NCI-H187 treated with DMSO at 0.1 percent for 48 hours (cell line): ENCODE results near the gene YJEFN3.
A peak's percentile ranks its signal among the peaks of the same experiment; 100 is the strongest.

Experiments used
- DNase-seq: peaks from one replicate; lab custom pipeline; 2025; lab: John Stamatoyannopoulos, UW

Gene YJEFN3

DNA sequence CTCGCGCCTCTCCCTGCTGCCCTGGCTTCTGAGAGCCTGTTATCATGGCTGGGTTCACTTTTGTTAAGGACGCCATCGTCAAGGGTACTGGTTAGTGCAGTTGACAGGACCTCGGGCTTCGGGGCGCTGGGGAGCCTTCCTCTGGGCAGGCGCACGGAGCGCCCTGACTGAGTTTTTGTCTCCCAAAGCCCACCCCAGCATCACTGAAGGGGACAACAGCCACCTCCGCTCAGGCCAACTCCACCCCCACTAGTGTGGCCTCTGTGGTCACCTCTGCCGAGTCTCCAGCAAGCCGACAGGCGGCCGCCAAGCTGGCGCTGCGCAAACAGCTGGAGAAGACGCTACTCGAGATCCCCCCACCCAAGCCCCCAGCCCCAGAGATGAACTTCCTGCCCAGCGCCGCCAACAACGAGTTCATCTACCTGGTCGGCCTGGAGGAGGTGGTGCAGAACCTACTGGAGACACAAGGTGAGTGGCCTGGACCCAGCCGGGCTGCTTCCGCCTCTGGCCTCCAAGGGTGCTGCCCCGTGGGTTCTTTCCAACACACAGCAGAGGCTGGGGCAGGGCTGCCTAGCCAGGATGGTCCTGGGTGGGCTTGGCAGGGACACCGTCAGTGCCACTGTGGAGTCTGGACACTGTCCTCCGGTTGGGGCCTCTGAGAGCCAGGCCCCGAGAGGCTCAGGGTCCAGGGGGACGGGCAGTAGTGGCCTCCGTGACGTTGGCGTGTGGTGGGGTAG, 30.3 kb upstream of the YJEFN3 start:
- no peak for DNase-seq

GRCh38 chr19:19499272-19499995, 29.3 kb upstream of the YJEFN3 start:
- no peak for DNase-seq

DNA sequence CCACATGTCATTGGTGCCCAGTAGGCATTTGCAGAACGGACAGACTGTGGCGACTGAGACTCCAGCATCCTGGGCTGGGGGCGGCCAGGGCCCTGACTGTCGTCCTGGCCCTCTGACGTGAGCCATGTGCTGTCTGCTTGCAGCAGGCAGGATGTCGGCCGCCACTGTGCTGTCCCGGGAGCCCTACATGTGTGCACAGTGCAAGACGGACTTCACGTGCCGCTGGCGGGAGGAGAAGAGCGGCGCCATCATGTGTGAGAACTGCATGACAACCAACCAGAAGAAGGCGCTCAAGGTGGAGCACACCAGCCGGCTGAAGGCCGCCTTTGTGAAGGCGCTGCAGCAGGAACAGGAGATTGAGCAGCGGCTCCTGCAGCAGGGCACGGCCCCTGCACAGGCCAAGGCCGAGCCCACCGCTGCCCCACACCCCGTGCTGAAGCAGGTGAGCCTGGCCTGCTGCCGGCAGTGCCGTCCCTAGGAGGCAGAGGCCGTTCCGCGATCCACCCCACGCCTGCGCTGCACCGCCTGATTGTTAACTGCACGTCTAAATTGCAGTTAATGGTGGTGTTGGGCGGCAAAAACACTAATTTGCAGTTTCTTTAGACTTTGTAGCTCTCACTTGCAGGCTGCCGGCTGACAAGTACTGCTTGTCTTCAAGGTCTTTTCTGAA, 27.6 kb upstream of the YJEFN3 start:
- DNase-seq = no peak

- DNase-seq = no peak
Measured at GRCh38 chr19:19501798-19502197, 26.9 kb upstream of the YJEFN3 start.

- no peak for DNase-seq
Measured at GRCh38 chr19:19502281-19502680, 26.4 kb upstream of the YJEFN3 start.

GRCh38 chr19:19502808-19503602, 25.7 kb upstream of the YJEFN3 start:
- DNase-seq = no peak

GRCh38 chr19:19504754-19505668, 23.7 kb upstream of the YJEFN3 start:
- no peak for DNase-seq

DNA sequence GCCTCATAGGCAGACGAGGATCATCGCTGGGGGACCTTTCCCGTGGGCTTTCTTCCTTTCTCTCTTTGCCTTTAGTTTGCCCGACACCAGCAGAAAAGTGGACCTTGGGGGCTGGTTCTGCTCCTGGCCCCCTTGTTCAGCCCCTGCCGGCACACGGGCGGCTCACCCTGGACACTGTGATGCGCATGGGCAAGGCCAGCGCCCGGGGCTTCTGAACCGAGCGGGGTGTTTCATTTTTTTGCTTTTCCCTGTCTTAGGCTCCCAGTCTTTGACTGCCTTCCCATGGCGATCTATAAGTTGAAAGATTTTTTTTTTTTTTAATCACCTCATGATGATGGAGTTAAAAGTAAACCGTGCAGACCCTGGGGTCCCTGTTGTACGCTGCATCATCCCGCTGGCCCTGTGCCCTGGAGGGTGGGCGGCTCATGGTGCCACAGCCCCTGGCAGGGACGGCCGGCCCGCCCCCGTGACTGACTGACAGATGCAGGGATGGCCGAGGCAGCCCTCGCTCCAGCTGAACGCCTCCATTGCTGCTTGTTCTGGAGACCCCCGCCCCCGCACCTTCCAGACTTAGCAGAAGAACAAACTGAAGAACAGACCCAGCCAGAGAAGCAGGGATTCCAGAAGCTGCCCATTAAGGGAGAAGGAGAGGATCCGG, 22.9 kb upstream of the YJEFN3 start:
- DNase-seq = no peak

DNA sequence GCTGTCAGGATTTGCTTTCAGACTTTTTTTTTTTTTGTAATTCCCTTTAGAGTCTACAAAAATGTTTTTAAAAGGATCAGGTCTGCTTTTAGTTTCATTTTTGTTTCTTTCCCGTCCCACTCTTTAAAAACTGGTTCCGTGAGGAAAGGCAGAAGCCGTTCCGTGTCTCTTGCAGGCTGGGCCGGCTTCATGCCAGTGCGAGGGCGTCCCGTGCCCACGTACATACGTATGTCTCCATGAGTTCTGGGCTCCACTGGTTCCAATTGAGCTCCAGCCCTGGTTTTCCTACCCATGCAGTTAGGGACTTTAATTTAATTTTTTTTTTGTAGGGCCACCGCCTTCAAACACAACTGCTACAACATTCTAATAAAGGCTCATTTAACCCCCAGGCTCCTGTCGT, 22.1 kb upstream of the YJEFN3 start:
- no peak for DNase-seq

DNA sequence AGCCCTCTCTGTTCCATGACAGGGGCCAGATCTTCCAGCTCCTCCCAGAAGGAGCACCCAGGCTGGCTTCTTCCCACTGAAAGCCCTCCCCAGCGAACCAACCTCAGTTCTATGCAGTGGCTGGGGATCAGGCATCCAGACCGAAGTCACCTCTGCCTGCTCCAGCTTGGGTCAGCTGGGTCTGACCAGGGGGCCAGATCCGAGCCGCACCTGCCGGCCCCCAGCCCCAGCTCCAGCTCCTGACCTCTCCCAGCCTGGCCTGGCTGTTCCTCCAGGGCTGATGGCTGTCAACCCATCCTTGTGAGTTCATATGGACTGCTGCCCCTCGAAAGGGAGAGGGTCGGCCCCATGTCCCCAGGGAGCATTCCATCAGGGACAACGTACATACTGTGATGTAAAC, 21.4 kb upstream of the YJEFN3 start:
- no peak for DNase-seq

DNA sequence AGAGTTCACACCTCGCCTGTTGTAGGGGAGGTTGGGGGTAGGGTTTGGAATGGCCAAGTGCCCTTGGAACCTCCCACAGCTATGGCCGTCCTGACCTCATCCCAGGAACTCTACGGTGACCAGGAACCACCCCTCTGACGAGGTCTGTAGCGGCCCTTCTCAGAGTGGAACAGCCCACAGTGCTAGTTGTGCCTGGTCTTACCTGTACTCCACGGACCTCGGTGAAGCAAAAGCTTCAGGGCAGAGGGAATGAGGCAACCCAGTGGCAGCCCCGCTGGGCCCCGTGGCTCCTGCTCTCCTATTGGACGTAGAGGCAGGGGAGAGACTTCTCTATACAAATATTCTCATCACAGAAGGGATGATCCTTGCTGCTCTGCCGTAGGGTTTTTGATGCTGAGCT, 20.5 kb upstream of the YJEFN3 start:
- no peak for DNase-seq

- no peak for DNase-seq
Measured at GRCh38 chr19:19510432-19510831, 18.3 kb upstream of the YJEFN3 start.

GRCh38 chr19:19513682-19514081, 15.0 kb upstream of the YJEFN3 start:
- no peak for DNase-seq

- DNase-seq = no peak
Measured at GRCh38 chr19:19514215-19514657, 14.5 kb upstream of the YJEFN3 start.

GRCh38 chr19:19514881-19515641, 13.7 kb upstream of the YJEFN3 start, which contains the start of gene TSSK6:
TSS of gene TSSK6 (minus strand) at chr19:19515548. CDS start at chr19:19515427, 121 bp downstream.
- no peak for DNase-seq

DNA sequence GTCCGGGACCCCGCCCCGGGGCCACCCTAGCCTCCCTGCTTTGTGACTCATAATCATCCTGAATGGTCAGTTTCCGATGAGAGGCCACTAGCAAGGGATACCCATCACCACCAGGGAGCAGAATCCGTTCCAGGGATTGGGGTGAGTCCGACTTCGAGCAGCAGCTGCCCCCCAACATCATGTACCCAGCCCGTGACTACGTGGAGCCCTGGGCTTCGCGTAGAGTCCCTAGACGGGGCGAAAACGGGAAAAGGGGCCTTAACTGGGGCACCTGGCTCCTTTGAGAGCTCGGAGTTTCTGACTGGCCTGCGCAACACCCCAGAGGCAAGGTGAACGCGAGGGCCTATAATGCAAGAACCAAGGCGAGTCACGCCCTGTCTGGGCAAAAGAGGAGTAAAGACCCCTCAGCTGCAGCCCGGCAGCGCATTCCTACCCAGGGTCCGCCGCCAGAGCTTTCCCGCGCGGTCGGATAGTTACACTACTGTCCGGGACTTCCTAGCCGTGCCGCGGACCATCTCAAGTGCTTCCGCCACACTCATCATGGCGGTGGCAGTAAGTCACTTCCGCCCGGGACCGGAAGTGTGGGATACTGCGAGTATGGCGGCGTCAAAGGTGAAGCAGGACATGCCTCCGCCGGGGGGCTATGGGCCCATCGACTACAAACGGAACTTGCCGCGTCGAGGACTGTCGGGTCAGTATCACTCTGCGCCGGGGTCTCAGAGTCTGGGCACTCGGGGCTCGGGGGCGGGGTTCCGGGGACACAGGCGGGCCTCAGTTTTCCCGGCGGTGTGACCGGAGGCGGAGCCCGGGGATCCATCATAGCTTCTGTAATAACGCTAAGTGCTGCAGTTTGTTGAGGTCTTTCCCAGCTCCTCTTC, 12.8 kb upstream of the YJEFN3 start, which contains the start of gene NDUFA13:
Gene NDUFA13 (plus strand): TSS at position 584 of the 878 bp plus-strand sequence. CDS start 14 bp downstream, at position 598.
- peak; percentile 24 for DNase-seq

GRCh38 chr19:19517235-19517619, 11.5 kb upstream of the YJEFN3 start:
- no peak for DNase-seq

DNA sequence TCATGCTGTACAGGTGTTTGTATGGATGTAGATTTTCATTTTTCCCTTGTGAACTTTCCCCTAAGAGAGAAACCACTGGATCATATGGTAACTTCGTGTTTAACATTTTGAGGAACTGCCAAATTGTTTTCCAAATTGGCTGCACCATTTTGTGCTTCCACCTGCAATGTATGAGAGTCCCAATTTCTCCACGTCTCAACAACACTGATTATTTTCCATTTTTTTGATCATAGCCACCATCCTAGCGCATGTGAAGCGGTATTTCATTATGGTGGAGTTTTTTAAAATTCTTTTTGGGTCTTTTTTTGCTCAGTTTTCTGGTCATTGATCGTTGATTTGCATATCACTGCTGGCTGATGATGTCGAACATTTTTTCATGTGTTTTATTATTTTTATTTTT, 7.7 kb upstream of the YJEFN3 start:
- no peak for DNase-seq

DNA sequence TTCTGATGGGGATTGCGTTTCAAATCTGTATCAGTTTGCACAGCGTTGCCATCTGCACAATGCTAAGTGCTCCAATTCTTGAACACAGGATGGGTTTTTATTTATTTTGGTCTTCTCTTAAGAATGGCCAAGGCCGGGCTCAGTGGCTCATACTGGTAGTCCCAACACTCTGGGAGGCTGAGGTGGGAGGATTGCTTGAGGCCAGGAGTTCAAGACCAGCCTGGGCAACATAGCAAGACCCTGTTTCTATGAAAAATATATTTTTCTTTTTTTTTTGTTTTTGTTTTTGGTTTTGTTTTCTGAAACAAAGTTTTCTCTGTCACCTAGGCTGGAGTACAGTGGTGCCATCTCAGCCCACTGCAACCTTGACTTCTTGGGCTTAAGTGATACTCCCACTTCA, 5.5 kb upstream of the YJEFN3 start:
- no peak for DNase-seq
